ENCODE results near the gene MACROD1. TPM values are rescaled to one million over a fixed set of nuclear protein-coding genes. Genes with fewer than 3 reads are reported as not detected.
A peak's percentile ranks its signal among the peaks of the same experiment; 100 is the strongest.

The MACROD1 gene
- total RNA-seq, 4 donors from 2014 or later, result 10.4 to 31.5 (median 19.5) TPM

GRCh38 chr11:64198511-64198910 lies 32.6 kb upstream of the MACROD1 start:
- intact Hi-C loops (cut with DNase I), result no loop called here
- Histone ChIP-seq H3K36me3 (peaks cover 52 to 100% (median 77%) of the 10 kb centered on the region in 3 donors), H3K9me3 (no peaks in the 10 kb centered on the region), H3K4me3 (no peak overlapping the region), H3K27me3 (no peaks in the 10 kb centered on the region), H3K27ac (no peak overlapping the region), H3K4me1 (no peaks in the 10 kb centered on the region)
- TF ChIP-seq POLR2A (IDR thresholded peaks at IDR 0.05) (no peak), CTCF (IDR thresholded peaks at IDR 0.05) (no peak)
- no peak for DNase-seq
- WGBS, 2 donors, result 91 to 97% methylated on average over 2 of the region's 2 CpGs

DNA sequence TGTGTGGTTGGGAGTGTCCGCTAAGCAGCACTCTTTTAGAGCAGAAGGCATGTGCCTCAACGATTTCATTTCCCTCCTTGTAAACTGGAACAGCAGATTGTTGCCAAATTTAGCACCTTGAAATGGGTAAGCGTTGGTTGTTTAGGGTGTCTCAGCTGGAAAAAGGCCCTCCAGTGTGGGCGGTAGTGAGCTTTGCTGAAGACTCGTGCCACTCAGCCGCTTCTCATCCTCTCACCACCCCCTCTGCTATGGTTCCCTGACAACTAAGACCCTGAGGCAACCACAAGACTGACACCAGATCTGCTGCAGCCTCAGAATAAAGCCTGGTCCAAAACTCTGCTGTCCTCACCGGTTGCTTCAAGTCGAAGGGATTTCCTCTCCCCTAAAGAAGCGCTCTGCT lies 30.7 kb upstream of the MACROD1 start:
- H3K9me3 ChIP-seq, result no peaks in the 10 kb centered on the region
- H3K27me3 ChIP-seq, result no peaks in the 10 kb centered on the region
- peaks cover 47 to 100% (median 79%) of the 10 kb centered on the region in 3 donors for H3K36me3 ChIP-seq
- no peak for DNase-seq
- intact Hi-C loops (cut with DNase I), result no loop called here
- H3K27ac ChIP-seq, result no peak overlapping the region
- no peak overlapping the region for H3K4me3 ChIP-seq
- WGBS, 2 donors, result 82 to 83% methylated on average over 9 of the region's 9 CpGs
- H3K4me1 ChIP-seq, result no peaks in the 10 kb centered on the region
- TF ChIP-seq POLR2A (IDR thresholded peaks at IDR 0.05), result no peak
- TF ChIP-seq CTCF (IDR thresholded peaks at IDR 0.05), result no peak

DNA sequence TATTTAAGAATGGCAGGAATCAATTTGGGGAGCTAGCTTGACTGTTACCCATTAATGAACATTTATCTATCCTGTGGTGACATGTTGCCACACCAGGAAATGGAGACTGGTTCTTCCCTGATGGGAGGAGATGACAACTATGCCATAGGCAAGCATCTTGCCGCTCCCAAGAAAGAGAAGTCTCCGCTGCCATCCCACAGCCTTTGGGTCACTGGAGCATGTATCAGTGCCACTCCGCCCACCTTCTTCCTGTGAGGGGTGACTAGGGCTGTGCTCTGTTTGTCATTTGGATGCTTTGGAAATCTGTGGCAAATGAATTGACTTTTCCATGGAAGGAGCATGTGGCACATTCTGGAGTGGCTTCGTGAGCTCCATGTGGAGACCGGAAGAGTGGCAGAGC lies 26.5 kb upstream of the MACROD1 start:
- WGBS, 2 donors, result 83 to 94% methylated on average over 3 to 4 of the region's 5 CpGs
- TF ChIP-seq CTCF (IDR thresholded peaks at IDR 0.05), result no peak
- no peak overlapping the region for H3K27ac ChIP-seq
- intact Hi-C loops (cut with DNase I), result no loop called here
- no peak for DNase-seq
- peaks cover 38 to 88% (median 44%) of the 10 kb centered on the region in 3 donors for H3K36me3 ChIP-seq
- H3K4me1 ChIP-seq, result peaks cover 0 to 16% (median 4%) of the 10 kb centered on the region in 3 donors
- H3K27me3 ChIP-seq, result no peaks in the 10 kb centered on the region
- H3K4me3 ChIP-seq, result no peak overlapping the region
- H3K9me3 ChIP-seq, result no peaks in the 10 kb centered on the region

- Histone ChIP-seq H3K4me3 (no peak overlapping the region), H3K36me3 (peaks cover 0 to 30% (median 0%) of the 10 kb centered on the region in 3 donors), H3K4me1 (peaks cover 19 to 39% (median 36%) of the 10 kb centered on the region in 3 donors), H3K9me3 (no peaks in the 10 kb centered on the region), H3K27ac (no peak overlapping the region), H3K27me3 (no peaks in the 10 kb centered on the region)
- intact Hi-C loops (cut with DNase I), result no loop called here
- WGBS, 2 donors, result 1% methylated on average over 10 to 28 of the region's 48 CpGs
- no peak for DNase-seq
- TF ChIP-seq CTCF (IDR thresholded peaks at IDR 0.05) (no peak), POLR2A (IDR thresholded peaks at IDR 0.05) (no peak)
These were observed 20.7 kb upstream of the MACROD1 start for GRCh38 chr11:64186492-64187165.

DNA sequence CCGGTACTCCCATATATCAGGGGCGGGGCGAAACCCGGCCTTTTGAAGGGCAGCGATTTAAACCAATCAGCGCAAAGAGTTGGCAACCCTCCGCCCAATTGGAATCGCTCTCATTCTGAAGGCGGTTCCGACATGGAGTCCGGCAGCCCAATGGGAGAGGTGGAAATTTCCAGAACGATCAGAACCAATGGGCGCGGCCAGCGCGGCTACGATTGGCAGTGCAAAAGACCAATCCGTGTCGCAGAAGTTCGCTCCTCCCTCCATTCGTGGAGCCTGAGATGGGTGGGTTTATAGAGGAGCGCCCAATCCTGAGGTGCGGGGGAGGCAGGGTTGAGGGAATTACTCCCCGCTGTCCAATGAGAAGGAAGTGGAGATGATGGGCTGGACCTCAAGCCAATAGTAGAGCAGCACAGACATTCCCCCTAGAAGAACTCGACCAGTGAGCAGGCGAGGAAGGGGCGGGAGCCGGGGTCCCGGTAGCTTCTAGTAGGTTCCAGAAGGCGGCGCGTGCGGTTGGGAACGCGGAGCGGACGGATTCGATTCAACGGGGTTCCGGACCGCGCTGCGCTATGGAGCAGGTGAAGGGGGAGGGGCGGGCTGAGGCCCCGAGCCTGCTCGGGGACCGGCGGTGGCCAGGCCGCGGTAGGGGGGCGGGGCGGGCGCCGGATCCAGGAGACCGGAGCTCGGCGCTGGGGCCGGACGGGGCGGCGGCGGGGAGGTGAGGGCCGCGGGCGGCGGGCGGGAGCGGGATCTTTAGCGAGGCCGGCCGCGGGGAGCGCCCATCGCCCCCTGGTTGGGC lies 20.0 kb upstream of the MACROD1 start, which contains the start of gene STIP1:
TSS of gene STIP1 (plus strand) at position 479 of the 799 bp plus-strand sequence. CDS start at position 570, 91 bp downstream.
- H3K9me3 ChIP-seq, result no peaks in the 10 kb centered on the region
- WGBS, 2 donors, result 1% methylated on average over 19 to 21 of the region's 74 CpGs
- TF ChIP-seq CTCF (IDR thresholded peaks at IDR 0.05) (peak in 4 of 6 experiments; percentile 14 to 56 (median 38)), POLR2A (IDR thresholded peaks at IDR 0.05) (peak in 3 of 4 donors; percentile 10 to 68 (median 58))
- peak; percentile 98 for DNase-seq
- peak within 1 kb of the TSS; percentile 86 to 100 (median 96) for H3K27ac ChIP-seq
- H3K27me3 ChIP-seq, result no peaks in the 10 kb centered on the region
- peaks cover 0 to 24% (median 0%) of the 10 kb centered on the region in 3 donors for H3K36me3 ChIP-seq
- peak within 1 kb of the TSS in 3 of 4 donors; percentile 47 to 89 (median 64) for H3K4me3 ChIP-seq
- intact Hi-C loops (cut with DNase I), result no loop called here
- peaks cover 26 to 45% (median 44%) of the 10 kb centered on the region in 3 donors for H3K4me1 ChIP-seq
